22Rv1 (cell line): Measurements from ENCODE around the gene LSP1.

Experiments
- CTCF ChIP-seq: fragments of 450-650 bp; IDR thresholded peaks from 2 replicates; pipeline ENCODE4 v1.5.1; 2017; ENCODE audit warnings: mild to moderate bottlenecking
- ZFX ChIP-seq: fragments of 450-650 bp; IDR thresholded peaks from 2 replicates; pipeline ENCODE4 v1.6.1; 2017; ENCODE audit warnings: antibody characterized with exemption, borderline replicate concordance

- 0 out of 2 replicates have a peak, but pooled peaks have one; percentile 4 for TF ChIP-seq CTCF
- no peak for TF ChIP-seq ZFX
Observed at GRCh38 chr11:1920909-1921573, 68.2 kb downstream of the LSP1 start.
